Smooth muscle cell (in vitro differentiated cells): ENCODE data around the gene SI. TPM values are rescaled to one million over a fixed set of nuclear protein-coding genes. Genes with fewer than 3 reads are reported as not detected.

Experiments used
- DNase-seq: peaks from one replicate; lab custom pipeline; 2025; ENCODE audit not compliant: unreplicated experiment; lab: John Stamatoyannopoulos, UW
- H2AFZ ChIP-seq: fragments of 200-600 bp; sonication (generic); 2 replicates; pipeline ENCODE4 v1.6.0; 2016; ENCODE audit warnings: antibody characterized with exemption, low read depth, mild to moderate bottlenecking
- H3F3A ChIP-seq: fragments of 200-600 bp; sonication (generic); 2 replicates; pipeline ENCODE4 v1.6.0; 2017; ENCODE audit warnings: antibody characterized with exemption, low read depth
- H3K27ac ChIP-seq: fragments of 200-600 bp; sonication (generic); 2 replicates; pipeline ENCODE4 v1.5.1; 2016; ENCODE audit warnings: low read depth, mild to moderate bottlenecking
- H3K27me3 ChIP-seq: fragments of 200-600 bp; sonication (generic); 2 replicates; pipeline ENCODE4 v1.6.1; 2016; ENCODE audit warnings: low read depth, mild to moderate bottlenecking
- H3K36me3 ChIP-seq: fragments of 200-600 bp; sonication (generic); 2 replicates; pipeline ENCODE4 v1.5.1; 2016; ENCODE audit warnings: low read depth
- H3K4me1 ChIP-seq: fragments of 200-600 bp; sonication (generic); 2 replicates; pipeline ENCODE4 v1.5.1; 2016; ENCODE audit warnings: low read depth
- H3K4me2 ChIP-seq: fragments of 200-600 bp; sonication (generic); 2 replicates; pipeline ENCODE4 v1.6.0; 2016; ENCODE audit warnings: mild to moderate bottlenecking
- H3K4me3 ChIP-seq: fragments of 200-600 bp; sonication (generic); 2 replicates; pipeline ENCODE4 v1.5.1; 2016; ENCODE audit warnings: mild to moderate bottlenecking
- H3K79me2 ChIP-seq: fragments of 200-600 bp; sonication (generic); 2 replicates; pipeline ENCODE4 v1.6.0; 2016; ENCODE audit warnings: low read depth, mild to moderate bottlenecking
- H3K9ac ChIP-seq: fragments of 200-600 bp; sonication (generic); 2 replicates; pipeline ENCODE4 v1.6.0; 2016; ENCODE audit warnings: low read depth
- H3K9me3 ChIP-seq: fragments of 200-600 bp; sonication (generic); replicated peaks from 2 replicates; pipeline ENCODE4 v1.5.1; 2016; ENCODE audit warnings: low read depth
- H4K20me1 ChIP-seq: fragments of 200-600 bp; sonication (generic); 2 replicates; pipeline ENCODE4 v1.6.0; 2016; ENCODE audit warnings: low read depth
- CTCF ChIP-seq: fragments of 200-600 bp; sonication (generic); IDR thresholded peaks from 2 replicates; pipeline ENCODE4 v1.5.1; 2017; ENCODE audit warnings: borderline replicate concordance, mild to moderate bottlenecking, antibody characterized with exemption; ENCODE audit not compliant: insufficient read depth, poor library complexity, severe bottlenecking
- WGBS: methylation state at CpG from one replicate; pipeline ENCODE4 v1.1.7; 2016; ENCODE audit warnings: low lambda C conversion rate; 5-methylcytosine and 5-hydroxymethylcytosine counted together
- polyA plus RNA-seq: library from polyadenylated mRNA; unstranded; fragments of >200 nt; fragmentation: Nextera tagmentation; extraction: Ambion mirVana; gene quantifications from 2 replicates; pipeline ENCODE4 v1.2.1, GENCODE V29; 2016
- total RNA-seq: library from RNA; depleted of rRNA; stranded (reverse); fragments of >200 nt; gene quantifications from 2 replicates; pipeline ENCODE4 v1.2.3, GENCODE V29; 2014

SI gene
- total and polyA plus RNA-seq, 2 experiments from 2014 or later = not detected

- no peak overlapping the region for H2AFZ ChIP-seq
- no peak overlapping the region for H3K4me3 ChIP-seq
- DNase-seq = no peak
- no peaks in the 10 kb centered on the region for H3K9me3 ChIP-seq
- H3K79me2 ChIP-seq = no peaks in the 10 kb centered on the region
- H3K27ac ChIP-seq = no peak overlapping the region
- no peaks in the 10 kb centered on the region for H3K36me3 ChIP-seq
- H3K4me2 ChIP-seq = no peak overlapping the region
- H3K4me1 ChIP-seq = no peaks in the 10 kb centered on the region
- no peaks in the 10 kb centered on the region for H4K20me1 ChIP-seq
- no peak overlapping the region for H3K9ac ChIP-seq
- TF ChIP-seq CTCF = no peak
- peaks cover under 1% of the 10 kb centered on the region for H3K27me3 ChIP-seq
- 93% methylated on average over 2 of the region's 2 CpGs for WGBS
- no peaks in the 10 kb centered on the region for H3F3A ChIP-seq
These were observed 21.8 kb downstream of the SI start for GRCh38 chr3:165056510-165056909.

DNA sequence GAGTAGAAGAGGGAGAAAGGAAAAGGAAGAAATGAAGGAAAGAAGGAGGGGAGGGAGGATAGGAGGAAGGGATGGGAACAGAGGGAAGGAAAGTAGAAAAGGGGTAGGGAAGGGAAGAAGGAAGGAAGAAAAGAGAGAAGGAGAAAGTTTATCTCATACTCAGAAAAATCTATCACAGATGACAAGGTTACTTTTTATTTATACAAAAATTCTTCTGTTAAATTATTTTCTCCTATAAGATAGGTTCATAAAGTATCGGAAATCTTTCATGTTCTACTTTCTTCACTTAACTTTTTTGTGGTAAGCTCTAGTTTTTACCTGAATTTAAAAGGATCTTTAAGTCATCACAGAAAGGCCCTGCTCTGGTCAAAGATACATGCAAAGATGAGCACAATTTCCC is 38.1 kb downstream of the SI start:
- Histone ChIP-seq H3K4me3 (no peak overlapping the region), H3K36me3 (no peaks in the 10 kb centered on the region), H3K27me3 (no peaks in the 10 kb centered on the region), H3F3A (no peaks in the 10 kb centered on the region), H3K79me2 (no peaks in the 10 kb centered on the region), H2AFZ (no peak overlapping the region), H3K4me1 (no peaks in the 10 kb centered on the region), H3K9me3 (no peaks in the 10 kb centered on the region), H4K20me1 (no peaks in the 10 kb centered on the region), H3K9ac (no peak overlapping the region), H3K27ac (no peak overlapping the region), H3K4me2 (no peak overlapping the region)
- no peak for DNase-seq
- WGBS = 97% methylated on average over 1 of the region's 1 CpG
- no peak for TF ChIP-seq CTCF

- Histone ChIP-seq H3K9me3 (no peaks in the 10 kb centered on the region), H3K4me3 (no peak overlapping the region), H3K4me2 (no peak overlapping the region), H3K27ac (no peak overlapping the region), H3K27me3 (no peaks in the 10 kb centered on the region), H3K4me1 (no peaks in the 10 kb centered on the region), H3K9ac (no peak overlapping the region), H3K79me2 (no peaks in the 10 kb centered on the region), H2AFZ (no peak overlapping the region), H4K20me1 (no peaks in the 10 kb centered on the region), H3F3A (no peaks in the 10 kb centered on the region), H3K36me3 (no peaks in the 10 kb centered on the region)
- no peak for DNase-seq
- WGBS = 95% methylated on average over 3 of the region's 3 CpGs
- TF ChIP-seq CTCF = no peak
These were observed 66.7 kb downstream of the SI start for GRCh38 chr3:165011557-165011956.

GRCh38 chr3:164984947-164985346 is 93.3 kb downstream of the SI start:
- 84% methylated on average over 1 of the region's 1 CpG for WGBS

More at GRCh38 chr3:164984947-164985346, 93.3 kb downstream of the SI start:
- Histone ChIP-seq H3K36me3 (no peaks in the 10 kb centered on the region), H3F3A (no peaks in the 10 kb centered on the region), H4K20me1 (no peaks in the 10 kb centered on the region), H3K27ac (no peak overlapping the region), H2AFZ (no peak overlapping the region), H3K9me3 (no peaks in the 10 kb centered on the region), H3K4me1 (no peaks in the 10 kb centered on the region), H3K4me3 (no peak overlapping the region), H3K79me2 (no peaks in the 10 kb centered on the region), H3K4me2 (no peak overlapping the region), H3K27me3 (no peaks in the 10 kb centered on the region), H3K9ac (no peak overlapping the region)
- DNase-seq = no peak
- no peak for TF ChIP-seq CTCF
